B cell (primary cell): ENCODE data around the gene PSMG1. TPM values are rescaled to one million over a fixed set of nuclear protein-coding genes. Genes with fewer than 3 reads are reported as not detected.

Experiments
- ATAC-seq: fragments of 200-7000 bp; cut with Tn5 transposase; one replicate; pipeline ENCODE4 v1.10.0; 2021; ENCODE audit warnings: low read depth, mild to moderate bottlenecking, moderate number of reproducible peaks, moderate library complexity
- CTCF ChIA-PET: fragments of 350-600 bp; sonication (Branson Sonifier 250); formaldehyde crosslinking; loops from one replicate; lab custom pipeline; 2021; ENCODE audit warnings: antibody characterized with exemption, inconsistent platforms; lab: Charles Lee
- POLR2A ChIA-PET: fragments of 350-600 bp; sonication (Branson Sonifier 250); formaldehyde crosslinking; loops from one replicate; lab custom pipeline; 2021; ENCODE audit warnings: antibody characterized with exemption; lab: Charles Lee
- DNase-seq: peaks from one replicate; pipeline ENCODE4 v3.0.0; 2013
- H2AFZ ChIP-seq: 2 replicates; pipeline ENCODE4 v1.6.1; 2012; ENCODE audit warnings: mild to moderate bottlenecking, low read depth, low read length; ENCODE audit not compliant: insufficient read depth, poor library complexity, severe bottlenecking
- H3K27ac ChIP-seq, 2 donors: 1 replicate in 1 of 2; 2 replicates in 1 of 2; pipeline ENCODE4 v1.5.1; 2012 to 2013; ENCODE audit warnings: low read length in 2 of 2, mild to moderate bottlenecking in 2 of 2, moderate library complexity in 1 of 2
- H3K27me3 ChIP-seq, 4 experiments: fragments of 200-600 bp in 1 of 4; sonication (generic) in 1 of 4; replicated peaks in 1 of 4; 1 replicate in 2 of 4; 2 replicates in 2 of 4; pipeline versions ENCODE4 v1.6.1 to v1.7.0; 2013 to 2016; ENCODE audit warnings: low read length in 3 of 4, mild to moderate bottlenecking in 2 of 4, mixed read lengths in 1 of 4, moderate library complexity in 1 of 4; ENCODE audit not compliant: insufficient read depth in 4 of 4, control insufficient read depth in 3 of 4; ENCODE audit errors: control extremely low read depth in 1 of 4
- H3K36me3 ChIP-seq, 2 experiments: replicated peaks in 1 of 2; 1 replicate in 1 of 2; 2 replicates in 1 of 2; pipeline versions ENCODE4 v1.6.1 to v1.7.1; 2013; ENCODE audit warnings: low read length in 1 of 2; ENCODE audit not compliant: insufficient read depth in 2 of 2, control insufficient read depth in 1 of 2; ENCODE audit errors: control extremely low read depth in 1 of 2, extremely low read depth in 1 of 2
- H3K4me1 ChIP-seq, 2 donors: fragments of 200-600 bp in 1 of 2; sonication (generic) in 1 of 2; 1 replicate in 1 of 2; 2 replicates in 1 of 2; pipeline versions ENCODE4 v1.5.1 to v1.6.1; 2013 to 2017; ENCODE audit warnings: low read length in 2 of 2; ENCODE audit not compliant: control insufficient read depth in 2 of 2, insufficient read depth in 2 of 2
- H3K4me2 ChIP-seq: replicated peaks from 2 replicates; pipeline ENCODE3; 2012; ENCODE audit warnings: mild to moderate bottlenecking, low read depth, low read length; ENCODE audit not compliant: poor library complexity, severe bottlenecking
- H3K4me3 ChIP-seq, 5 experiments: fragments of 200-600 bp in 1 of 5; sonication (generic) in 1 of 5; 1 replicate in 3 of 5; 2 replicates in 2 of 5; pipeline versions ENCODE4 v1.5.1 to v1.7.0; 2011 to 2016; ENCODE audit warnings: low read length in 4 of 5, mild to moderate bottlenecking in 4 of 5, low read depth in 2 of 5, control low read depth in 1 of 5, moderate library complexity in 1 of 5; ENCODE audit not compliant: insufficient read depth in 1 of 5; ENCODE audit errors: control extremely low read depth in 1 of 5, extremely low read depth in 1 of 5
- H3K79me2 ChIP-seq: fragments of 200-600 bp; sonication (generic); one replicate; pipeline ENCODE4 v1.6.0; 2016; ENCODE audit warnings: low read length; ENCODE audit not compliant: control insufficient read depth, insufficient read depth
- H3K9ac ChIP-seq: fragments of 200-600 bp; sonication (generic); 2 replicates; pipeline ENCODE4 v1.6.1; 2017; ENCODE audit warnings: mild to moderate bottlenecking, low read length, moderate library complexity
- H3K9me3 ChIP-seq, 3 donors: one replicate each; pipeline versions ENCODE4 v1.6.1 to v1.7.1; 2013; ENCODE audit warnings: low read length in 2 of 3; ENCODE audit not compliant: control insufficient read depth in 2 of 3, insufficient read depth in 1 of 3; ENCODE audit errors: control extremely low read depth in 1 of 3
- H4K20me1 ChIP-seq: 2 replicates; pipeline ENCODE4 v1.6.0; 2012; ENCODE audit warnings: mild to moderate bottlenecking, low read length; ENCODE audit not compliant: insufficient read depth, control insufficient read depth, poor library complexity, severe bottlenecking
- H3K27ac Mint-ChIP-seq: one replicate; pipeline ENCODE4 v1.8.0; 2021; ENCODE audit warnings: mixed read lengths
- H3K27me3 Mint-ChIP-seq: one replicate; pipeline ENCODE4 v1.8.0; 2021; ENCODE audit warnings: mixed read lengths
- H3K4me1 Mint-ChIP-seq: one replicate; pipeline ENCODE4 v1.8.0; 2021; ENCODE audit warnings: mixed read lengths
- H3K4me3 Mint-ChIP-seq: one replicate; pipeline ENCODE4 v1.8.0; 2021; ENCODE audit warnings: mixed read lengths
- H3K9me3 Mint-ChIP-seq: one replicate; pipeline ENCODE4 v1.8.0; 2022; ENCODE audit warnings: mixed read lengths; ENCODE audit not compliant: insufficient read depth
- EZH2 ChIP-seq: IDR thresholded peaks from 2 replicates; pipeline ENCODE4 v1.6.1; 2012; ENCODE audit warnings: borderline replicate concordance, low read depth, mild to moderate bottlenecking, moderate library complexity, low read length; ENCODE audit not compliant: insufficient read depth, poor library complexity, severe bottlenecking
- WGBS: methylation state at CpG from one replicate; pipeline ENCODE4 v1.1.5; 2013; ENCODE audit warnings: missing lambda C conversion rate; ENCODE audit not compliant: insufficient coverage; 5-methylcytosine and 5-hydroxymethylcytosine counted together
- intact Hi-C: fragments of 100-400 bp; cut with micrococcal nuclease; formaldehyde crosslinking; loops from one replicate; pipeline ENCODE4 v1.10.0; 2022
- polyA plus RNA-seq: library from polyadenylated mRNA; depleted of rRNA; stranded (reverse); fragments of >200 nt; gene quantifications from 2 replicates; pipeline ENCODE4 v1.2.3, GENCODE V29; 2012
- total RNA-seq, 2 donors: library from RNA; stranded (reverse); fragments of 120-200 nt in 1 of 2; gene quantifications; 1 replicate in 1 of 2; 2 replicates in 1 of 2; pipeline versions ENCODE4 v1.2.3 to v1.2.4, GENCODE V29; 2013 to 2022
- TF ChIP-seq, protein P1 (sequence below): fragments of 200-600 bp; IDR thresholded peaks from one replicate; pipeline ENCODE4 v1.8.0; 2022; ENCODE audit warnings: antibody characterized with exemption, mild to moderate bottlenecking

Gene PSMG1
- total and polyA plus RNA-seq, 2 donors (not counting 1 experiment from before 2014, with no cell fraction given), result 8.6 to 10.4 TPM

DNA sequence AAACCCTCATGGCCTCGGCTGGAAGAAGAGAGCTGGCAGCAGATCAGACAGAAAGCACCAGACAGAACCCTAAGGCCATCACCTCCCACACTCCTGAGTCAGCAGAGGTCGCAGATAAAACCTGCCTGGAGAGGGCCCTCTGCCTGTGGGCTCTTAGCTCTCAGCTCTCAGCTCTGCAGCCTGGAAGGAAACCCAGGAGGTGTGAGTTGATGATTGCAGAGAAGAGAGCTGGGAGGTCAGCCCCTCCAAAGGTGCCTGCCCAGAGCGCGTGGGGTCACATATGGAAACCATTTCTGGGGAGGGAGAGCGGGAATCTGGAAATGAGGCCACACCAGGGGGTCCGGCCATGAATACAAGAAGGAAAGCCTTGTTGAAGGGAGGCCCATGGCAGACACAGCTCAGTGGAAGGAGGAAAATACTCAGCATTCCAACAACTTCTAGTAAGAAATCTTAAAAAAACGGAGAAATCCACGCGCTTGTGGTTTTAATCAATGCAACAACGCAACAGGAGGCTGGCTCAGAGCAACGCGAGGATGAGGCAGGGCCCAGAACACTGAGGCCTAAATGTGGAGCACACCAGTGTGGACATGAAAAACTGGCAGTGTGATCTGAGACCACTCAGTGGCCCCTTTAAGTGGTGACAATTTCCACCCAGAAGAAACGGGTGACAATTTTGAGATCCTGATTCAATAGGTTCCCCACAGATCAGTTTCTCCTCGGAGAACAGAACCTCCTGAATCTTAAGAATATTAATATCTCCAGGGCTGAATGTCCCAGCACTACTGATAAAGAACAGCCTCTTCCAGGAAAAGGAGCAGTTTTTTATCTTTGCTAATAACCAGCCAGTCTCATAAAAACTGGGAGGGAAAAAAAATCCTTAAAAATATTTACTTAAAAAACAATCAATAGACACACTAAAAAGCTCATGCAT is 45.7 kb downstream of the PSMG1 start:
- H3K9ac ChIP-seq, result no peak overlapping the region

More for the DNA sequence above, 45.7 kb downstream of the PSMG1 start:
- H3K27ac Mint-ChIP-seq, result no peak overlapping the region
- H3K27me3 ChIP-seq, result no peaks in the 10 kb centered on the region
- no peak overlapping the region for H2AFZ ChIP-seq
- CTCF ChIA-PET, result interaction anchor here (1.0 to 3.1 kb wide), 9 partner anchors 13 to 919 kb away, joined by 3 to 28 read pairs (median 6); no protein-coding TSS in a partner anchor
- peaks cover 7% of the 10 kb centered on the region for H3K27me3 Mint-ChIP-seq
- TF ChIP-seq, protein P1, sequence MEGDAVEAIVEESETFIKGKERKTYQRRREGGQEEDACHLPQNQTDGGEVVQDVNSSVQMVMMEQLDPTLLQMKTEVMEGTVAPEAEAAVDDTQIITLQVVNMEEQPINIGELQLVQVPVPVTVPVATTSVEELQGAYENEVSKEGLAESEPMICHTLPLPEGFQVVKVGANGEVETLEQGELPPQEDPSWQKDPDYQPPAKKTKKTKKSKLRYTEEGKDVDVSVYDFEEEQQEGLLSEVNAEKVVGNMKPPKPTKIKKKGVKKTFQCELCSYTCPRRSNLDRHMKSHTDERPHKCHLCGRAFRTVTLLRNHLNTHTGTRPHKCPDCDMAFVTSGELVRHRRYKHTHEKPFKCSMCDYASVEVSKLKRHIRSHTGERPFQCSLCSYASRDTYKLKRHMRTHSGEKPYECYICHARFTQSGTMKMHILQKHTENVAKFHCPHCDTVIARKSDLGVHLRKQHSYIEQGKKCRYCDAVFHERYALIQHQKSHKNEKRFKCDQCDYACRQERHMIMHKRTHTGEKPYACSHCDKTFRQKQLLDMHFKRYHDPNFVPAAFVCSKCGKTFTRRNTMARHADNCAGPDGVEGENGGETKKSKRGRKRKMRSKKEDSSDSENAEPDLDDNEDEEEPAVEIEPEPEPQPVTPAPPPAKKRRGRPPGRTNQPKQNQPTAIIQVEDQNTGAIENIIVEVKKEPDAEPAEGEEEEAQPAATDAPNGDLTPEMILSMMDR, result no peak
- no peak for TF ChIP-seq EZH2
- no peak overlapping the region for H3K4me3 ChIP-seq
- intact Hi-C loops, result loop anchor here (1.0 to 5.0 kb wide), 2 partner anchors 403 to 465 kb away; no protein-coding TSS in a partner anchor
- no peaks in the 10 kb centered on the region for H3K9me3 Mint-ChIP-seq
- no peak overlapping the region for H3K4me3 Mint-ChIP-seq
- no peak overlapping the region for H3K4me2 ChIP-seq
- H3K36me3 ChIP-seq, result no peaks in the 10 kb centered on the region
- no peaks in the 10 kb centered on the region for H3K9me3 ChIP-seq
- ATAC-seq (no peak), DNase-seq (no peak)
- H3K79me2 ChIP-seq, result no peaks in the 10 kb centered on the region
- POLR2A ChIA-PET, result no interaction called here
- H3K4me1 Mint-ChIP-seq, result no peaks in the 10 kb centered on the region
- H3K4me1 ChIP-seq, result no peaks in the 10 kb centered on the region
- no peaks in the 10 kb centered on the region for H4K20me1 ChIP-seq
- H3K27ac ChIP-seq, result no peak overlapping the region
- 93% methylated on average over 8 of the region's 14 CpGs for WGBS
